Measurements from ENCODE around the gene ITPKB.

- TF ChIP-seq POLR2A (IDR thresholded peaks at IDR 0.05) = no peak
- TF ChIP-seq CTCF (IDR thresholded peaks at IDR 0.05) = no peak
Observed at GRCh38 chr1:226638001-226638601, 101.0 kb downstream of the ITPKB start.
